Glutamatergic neuron (in vitro differentiated cells): ENCODE results near the gene TPSB2. TPM values are rescaled to one million over a fixed set of nuclear protein-coding genes. Genes with fewer than 3 reads are reported as not detected.
"Not testable (repeated sequence)": the region's sequence is repeated elsewhere in the genome, so short reads cannot be mapped to it uniquely, and the experiment has no call there.

Experiments used
- DNase-seq: peaks from one replicate; pipeline ENCODE4 v3.0.0; 2022
- H3K27ac Mint-ChIP-seq: one replicate; pipeline ENCODE4 v1.8.0; 2020; ENCODE audit warnings: mild to moderate bottlenecking, mixed read lengths, inconsistent platforms; ENCODE audit not compliant: unreplicated experiment
- H3K27me3 Mint-ChIP-seq: one replicate; pipeline ENCODE4 v1.8.0; 2020; ENCODE audit warnings: mild to moderate bottlenecking, moderate library complexity, mixed read lengths, inconsistent platforms; ENCODE audit not compliant: unreplicated experiment
- H3K36me3 Mint-ChIP-seq: one replicate; pipeline ENCODE4 v1.8.0; 2020; ENCODE audit warnings: mild to moderate bottlenecking, mixed read lengths, inconsistent platforms; ENCODE audit not compliant: unreplicated experiment
- H3K4me1 Mint-ChIP-seq: one replicate; pipeline ENCODE4 v1.8.0; 2020; ENCODE audit warnings: mild to moderate bottlenecking, low read depth, mixed read lengths, inconsistent platforms; ENCODE audit not compliant: unreplicated experiment
- H3K4me3 Mint-ChIP-seq: one replicate; pipeline ENCODE4 v1.8.0; 2020; ENCODE audit warnings: mild to moderate bottlenecking, mixed read lengths, inconsistent platforms; ENCODE audit not compliant: unreplicated experiment
- H3K9me3 Mint-ChIP-seq: one replicate; pipeline ENCODE4 v1.8.0; 2020; ENCODE audit warnings: mild to moderate bottlenecking, moderate library complexity, mixed read lengths, inconsistent platforms; ENCODE audit not compliant: unreplicated experiment
- total RNA-seq: library from RNA; stranded (reverse); fragmentation: NEBNext Ultra II Directional; extraction: Animal tissue kit (Norgen Biotek cat#: 25700); gene quantifications from one replicate; pipeline ENCODE4 v1.2.1, GENCODE V29; 2021; ENCODE audit not compliant: unreplicated experiment
- TF ChIP-seq, protein P1 (sequence below): fragments of 200-600 bp; sonication (generic); IDR thresholded peaks from one replicate; pipeline ENCODE4 v1.5.0; 2021; ENCODE audit not compliant: partially characterized antibody, unreplicated experiment

TPSB2 gene
- total RNA-seq, 1 donor from 2014 or later, result not detected

DNA sequence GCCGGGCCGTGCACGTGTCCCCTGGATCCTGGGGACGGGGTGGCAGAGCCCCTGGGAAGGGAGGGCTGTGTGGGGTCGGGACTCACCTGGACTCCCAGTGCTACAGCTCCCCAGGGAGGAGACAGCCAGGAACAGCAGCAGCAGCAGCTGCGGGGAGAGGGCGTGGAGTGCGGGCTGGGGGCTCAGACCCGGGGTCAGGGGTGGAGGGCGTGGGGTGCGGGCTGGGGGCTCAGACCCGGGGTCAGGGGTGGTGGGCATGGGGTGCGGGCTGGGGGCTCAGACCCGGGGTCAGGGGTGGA lies 46.5 kb upstream of the TPSB2 start:
- Mint-ChIP-seq H3K9me3 (peaks cover 10% of the 10 kb centered on the region), H3K36me3 (no peaks in the 10 kb centered on the region), H3K27ac (no peak overlapping the region), H3K4me3 (no peak overlapping the region), H3K27me3 (peaks cover 5% of the 10 kb centered on the region), H3K4me1 (peaks cover 5% of the 10 kb centered on the region)
- TF ChIP-seq, protein P1, sequence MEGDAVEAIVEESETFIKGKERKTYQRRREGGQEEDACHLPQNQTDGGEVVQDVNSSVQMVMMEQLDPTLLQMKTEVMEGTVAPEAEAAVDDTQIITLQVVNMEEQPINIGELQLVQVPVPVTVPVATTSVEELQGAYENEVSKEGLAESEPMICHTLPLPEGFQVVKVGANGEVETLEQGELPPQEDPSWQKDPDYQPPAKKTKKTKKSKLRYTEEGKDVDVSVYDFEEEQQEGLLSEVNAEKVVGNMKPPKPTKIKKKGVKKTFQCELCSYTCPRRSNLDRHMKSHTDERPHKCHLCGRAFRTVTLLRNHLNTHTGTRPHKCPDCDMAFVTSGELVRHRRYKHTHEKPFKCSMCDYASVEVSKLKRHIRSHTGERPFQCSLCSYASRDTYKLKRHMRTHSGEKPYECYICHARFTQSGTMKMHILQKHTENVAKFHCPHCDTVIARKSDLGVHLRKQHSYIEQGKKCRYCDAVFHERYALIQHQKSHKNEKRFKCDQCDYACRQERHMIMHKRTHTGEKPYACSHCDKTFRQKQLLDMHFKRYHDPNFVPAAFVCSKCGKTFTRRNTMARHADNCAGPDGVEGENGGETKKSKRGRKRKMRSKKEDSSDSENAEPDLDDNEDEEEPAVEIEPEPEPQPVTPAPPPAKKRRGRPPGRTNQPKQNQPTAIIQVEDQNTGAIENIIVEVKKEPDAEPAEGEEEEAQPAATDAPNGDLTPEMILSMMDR, result no peak
- no peak for DNase-seq

DNA sequence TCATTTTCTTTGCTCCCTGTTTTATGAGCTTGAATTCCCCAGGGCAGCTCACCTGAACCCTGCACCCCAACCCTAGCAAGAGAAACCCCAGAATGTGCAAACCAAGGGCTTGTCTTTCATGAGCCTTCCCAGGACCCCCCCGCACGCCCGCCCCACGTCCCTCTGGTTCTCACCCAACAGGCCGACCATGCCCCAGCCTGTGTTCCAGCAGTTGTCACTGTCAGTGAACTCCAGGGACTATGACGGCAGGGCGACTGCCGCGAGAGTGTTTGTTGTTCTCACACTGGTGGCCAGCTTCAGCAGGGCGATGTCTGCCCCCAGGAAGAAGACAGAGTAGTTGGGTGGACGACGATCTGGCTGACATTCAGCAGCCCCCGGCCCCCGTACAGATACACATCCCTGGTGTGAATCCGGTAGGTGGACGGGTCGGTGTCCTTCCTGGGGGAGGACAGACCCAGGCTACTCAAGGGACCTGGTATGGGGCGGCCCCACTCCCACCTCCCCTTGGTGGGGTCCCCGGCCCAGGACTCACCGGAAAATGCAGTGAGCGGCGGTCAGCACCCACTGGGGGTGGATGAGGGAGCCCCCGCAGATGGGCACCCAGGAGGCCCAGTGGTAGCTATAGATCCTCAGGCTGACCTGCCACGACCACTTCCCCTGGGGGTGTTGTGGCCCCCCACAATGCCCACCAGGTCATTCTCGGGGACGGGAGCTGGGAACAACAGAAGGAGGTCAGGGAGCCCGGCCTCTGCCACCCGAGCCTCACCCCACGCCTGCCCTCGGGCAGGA lies 46.0 kb upstream of the TPSB2 start:
- H3K4me1 Mint-ChIP-seq, result peaks cover 5% of the 10 kb centered on the region
- H3K4me3 Mint-ChIP-seq, result no peak overlapping the region
- no peak for DNase-seq
- H3K27me3 Mint-ChIP-seq, result peaks cover 5% of the 10 kb centered on the region
- H3K36me3 Mint-ChIP-seq, result no peaks in the 10 kb centered on the region
- TF ChIP-seq, protein P1, result no peak
- H3K27ac Mint-ChIP-seq, result no peak overlapping the region
- H3K9me3 Mint-ChIP-seq, result peaks cover 10% of the 10 kb centered on the region

DNA sequence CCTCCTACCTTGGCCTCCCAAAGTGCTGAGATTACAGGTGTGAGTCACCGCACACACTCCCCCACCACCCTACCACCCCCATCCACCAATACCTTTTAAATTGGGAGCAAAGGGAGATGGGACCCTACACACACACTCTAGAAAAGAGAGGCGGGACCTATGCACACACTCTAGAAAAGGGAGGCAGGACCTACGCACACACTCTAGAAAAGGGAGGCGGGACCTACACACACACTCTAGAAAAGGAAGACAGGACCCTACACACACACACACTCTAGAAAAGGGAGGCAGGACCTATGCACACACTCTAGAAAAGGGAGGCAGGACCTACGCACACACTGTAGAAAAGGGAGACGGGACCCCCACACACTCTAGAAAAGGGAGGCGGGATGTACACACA lies 44.8 kb upstream of the TPSB2 start:
- H3K4me3 Mint-ChIP-seq, result no peak overlapping the region
- no peak overlapping the region for H3K27ac Mint-ChIP-seq
- peaks cover 10% of the 10 kb centered on the region for H3K9me3 Mint-ChIP-seq
- H3K36me3 Mint-ChIP-seq, result no peaks in the 10 kb centered on the region
- no peak for DNase-seq
- H3K4me1 Mint-ChIP-seq, result peaks cover 5% of the 10 kb centered on the region
- peaks cover 7% of the 10 kb centered on the region for H3K27me3 Mint-ChIP-seq
- TF ChIP-seq, protein P1, result no peak

DNA sequence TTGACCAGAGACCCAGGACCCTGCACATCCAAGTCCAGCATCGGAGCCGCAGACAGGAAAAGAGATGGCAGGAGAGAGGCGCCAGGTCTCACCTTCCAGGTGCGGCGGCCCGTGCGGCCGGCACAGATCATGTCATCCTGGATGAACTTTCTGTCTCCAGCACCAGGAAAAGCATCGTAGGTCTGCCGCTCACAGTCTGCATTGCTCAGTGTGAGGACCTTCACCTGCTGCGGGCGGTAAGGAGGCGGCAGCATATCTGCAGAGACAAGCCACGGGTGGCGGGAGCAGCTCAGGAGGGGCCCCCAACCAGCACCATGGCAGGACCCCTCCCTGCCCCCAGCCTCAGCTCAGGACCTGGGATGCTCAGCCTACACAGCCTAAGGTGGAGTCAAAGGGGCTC lies 43.8 kb upstream of the TPSB2 start:
- peaks cover 12% of the 10 kb centered on the region for H3K9me3 Mint-ChIP-seq
- H3K4me1 Mint-ChIP-seq, result peaks cover 5% of the 10 kb centered on the region
- no peak overlapping the region for H3K4me3 Mint-ChIP-seq
- DNase-seq, result no peak
- H3K36me3 Mint-ChIP-seq, result no peaks in the 10 kb centered on the region
- H3K27ac Mint-ChIP-seq, result no peak overlapping the region
- TF ChIP-seq, protein P1, result no peak
- peaks cover 7% of the 10 kb centered on the region for H3K27me3 Mint-ChIP-seq

DNA sequence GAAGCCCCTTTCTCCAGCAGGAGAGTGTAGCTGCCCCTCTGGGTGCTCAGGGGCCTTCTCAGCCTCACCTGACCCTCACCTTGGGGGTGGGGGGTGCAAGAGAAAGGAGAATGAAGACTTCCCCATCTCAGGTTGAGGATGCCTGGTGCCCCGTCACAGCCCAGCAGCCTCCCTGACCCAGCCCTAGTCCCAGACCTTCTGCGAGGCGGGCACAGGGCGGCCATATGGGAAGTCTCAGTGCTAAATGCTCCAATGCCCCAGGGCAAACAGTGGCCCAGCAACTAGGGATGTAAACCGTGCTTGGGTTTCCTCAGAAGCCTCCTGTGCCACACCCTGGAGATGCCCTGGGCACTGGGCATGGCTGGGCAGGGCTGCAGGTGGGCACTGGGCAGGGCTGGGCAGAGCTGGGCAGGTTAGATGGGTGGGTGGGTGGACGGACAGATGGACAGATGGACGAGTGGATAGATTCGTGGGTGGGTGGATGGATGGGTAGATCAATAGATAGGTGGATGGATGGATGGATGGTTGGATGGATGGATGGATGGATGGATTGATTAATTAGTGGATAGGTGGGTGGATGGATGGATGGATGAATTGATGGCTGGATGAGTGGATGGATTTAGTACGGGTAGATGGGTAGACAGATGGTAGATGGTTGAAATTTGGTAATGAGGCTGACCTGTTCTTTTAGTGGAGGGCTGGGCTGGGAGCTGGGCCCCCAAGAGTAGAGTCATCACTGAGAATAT lies 42.6 kb upstream of the TPSB2 start:
- Mint-ChIP-seq H3K27ac (no peak overlapping the region), H3K36me3 (no peaks in the 10 kb centered on the region), H3K4me3 (no peak overlapping the region), H3K4me1 (peaks cover 4% of the 10 kb centered on the region), H3K27me3 (peaks cover 7% of the 10 kb centered on the region), H3K9me3 (peaks cover 12% of the 10 kb centered on the region)
- DNase-seq, result no peak
- TF ChIP-seq, protein P1, result no peak

DNA sequence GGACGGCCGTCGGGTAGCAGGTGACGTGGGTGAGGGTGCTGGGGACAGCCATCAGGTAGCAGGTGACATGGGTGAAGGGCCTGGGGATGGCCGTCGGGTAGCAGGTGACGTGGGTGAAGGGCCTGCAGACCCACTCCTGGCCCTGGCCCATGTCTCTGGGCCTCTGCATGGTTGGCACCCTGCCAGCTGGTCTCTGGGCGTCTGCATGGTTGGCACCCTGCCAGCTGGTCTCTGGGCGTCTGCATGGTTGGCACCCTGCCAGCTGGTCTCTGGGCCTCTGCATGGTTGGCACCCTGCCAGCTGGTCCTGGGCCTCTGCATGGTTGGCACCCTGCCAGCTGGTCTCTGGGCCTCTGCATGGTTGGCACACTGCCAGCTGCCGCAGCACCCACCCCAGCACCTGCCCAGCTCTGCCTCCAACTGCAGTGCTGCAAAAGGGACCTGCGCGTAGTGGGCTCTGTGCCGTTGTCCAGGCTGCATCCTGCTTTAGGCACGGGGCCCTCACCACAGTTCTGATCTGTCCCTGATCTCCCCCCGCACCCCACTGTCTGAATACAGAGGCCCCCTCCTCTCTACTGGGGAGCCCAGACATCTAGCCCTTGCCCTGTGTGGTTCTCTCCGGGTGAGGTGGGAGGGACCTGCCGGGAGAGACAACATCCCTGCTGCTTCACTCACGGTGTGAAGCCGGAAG lies 41.9 kb upstream of the TPSB2 start:
- H3K9me3 Mint-ChIP-seq, result peaks cover 12% of the 10 kb centered on the region
- DNase-seq, H3K4me3 Mint-ChIP-seq, H3K27ac Mint-ChIP-seq, H3K27me3 Mint-ChIP-seq, H3K4me1 Mint-ChIP-seq, H3K36me3 Mint-ChIP-seq: not testable (repeated sequence)
